HG03460 (cell line): ENCODE measurements around the gene MMP15.
A peak's percentile ranks its signal among the peaks of the same experiment; 100 is the strongest.
"Not testable (repeated sequence)": the region's sequence is repeated elsewhere in the genome, so short reads cannot be mapped to it uniquely, and the experiment has no call there.

Experiments
- ATAC-seq: cut with Tn5 transposase; IDR thresholded peaks from one replicate; pipeline ENCODE4 v1.9.1; 2021; ENCODE audit not compliant: unreplicated experiment

MMP15 gene

GRCh38 chr16:57996406-57997175, 29.0 kb upstream of the MMP15 start:
- ATAC-seq, result no peak

GRCh38 chr16:57997176-57997527, 28.4 kb upstream of the MMP15 start:
- ATAC-seq, result no peak

DNA sequence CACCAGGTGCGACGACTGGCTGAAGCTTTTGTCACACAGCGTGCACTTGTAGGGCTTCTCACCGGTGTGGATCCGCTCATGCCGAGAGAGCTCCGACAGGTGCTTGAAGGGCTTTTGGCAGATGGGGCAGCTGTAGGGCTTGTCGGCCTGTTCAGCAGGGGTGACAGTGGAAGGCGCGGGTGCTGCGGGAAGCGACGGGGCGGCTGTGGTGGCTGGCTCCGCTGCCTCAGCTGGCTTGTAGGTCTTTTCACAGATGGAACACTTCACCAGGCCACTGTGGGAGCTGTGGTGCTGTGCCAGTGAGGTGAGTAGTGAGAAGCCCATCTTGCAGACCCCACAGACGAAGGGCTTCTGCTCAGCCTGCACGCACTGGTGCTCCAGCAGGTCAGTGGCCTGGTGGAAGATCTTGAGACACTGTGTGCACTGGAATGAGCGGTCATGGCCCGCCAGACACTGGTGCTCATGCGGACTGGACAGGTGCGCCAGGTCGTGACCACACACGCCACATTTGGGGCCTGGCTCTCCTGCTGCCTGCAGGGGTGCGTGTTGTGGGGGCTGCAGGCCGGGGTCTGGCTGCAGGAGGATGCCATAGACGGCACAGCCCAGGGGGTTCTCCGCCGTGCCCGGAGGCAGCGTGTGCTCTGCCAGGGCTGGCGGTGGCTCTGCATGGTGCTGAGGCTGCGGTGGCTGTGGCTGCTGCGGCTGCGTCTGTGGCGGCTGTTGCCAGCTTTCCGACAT, 27.9 kb upstream of the MMP15 start:
- no peak for ATAC-seq

- ATAC-seq, result no peak
These were observed 27.1 kb upstream of the MMP15 start for GRCh38 chr16:57998486-57998885.

- no peak for ATAC-seq
These were observed 26.6 kb upstream of the MMP15 start for GRCh38 chr16:57998992-57999365.

GRCh38 chr16:57999366-57999970, 26.1 kb upstream of the MMP15 start:
- ATAC-seq, result no peak

- peak; percentile 12 for ATAC-seq
These were observed 25.4 kb upstream of the MMP15 start, which contains the start of gene ZNF319 for GRCh38 chr16:57999971-58000705. TSS of gene ZNF319 (minus strand) at chr16:58000672. CDS start at chr16:57998265, 2,407 bp downstream.

DNA sequence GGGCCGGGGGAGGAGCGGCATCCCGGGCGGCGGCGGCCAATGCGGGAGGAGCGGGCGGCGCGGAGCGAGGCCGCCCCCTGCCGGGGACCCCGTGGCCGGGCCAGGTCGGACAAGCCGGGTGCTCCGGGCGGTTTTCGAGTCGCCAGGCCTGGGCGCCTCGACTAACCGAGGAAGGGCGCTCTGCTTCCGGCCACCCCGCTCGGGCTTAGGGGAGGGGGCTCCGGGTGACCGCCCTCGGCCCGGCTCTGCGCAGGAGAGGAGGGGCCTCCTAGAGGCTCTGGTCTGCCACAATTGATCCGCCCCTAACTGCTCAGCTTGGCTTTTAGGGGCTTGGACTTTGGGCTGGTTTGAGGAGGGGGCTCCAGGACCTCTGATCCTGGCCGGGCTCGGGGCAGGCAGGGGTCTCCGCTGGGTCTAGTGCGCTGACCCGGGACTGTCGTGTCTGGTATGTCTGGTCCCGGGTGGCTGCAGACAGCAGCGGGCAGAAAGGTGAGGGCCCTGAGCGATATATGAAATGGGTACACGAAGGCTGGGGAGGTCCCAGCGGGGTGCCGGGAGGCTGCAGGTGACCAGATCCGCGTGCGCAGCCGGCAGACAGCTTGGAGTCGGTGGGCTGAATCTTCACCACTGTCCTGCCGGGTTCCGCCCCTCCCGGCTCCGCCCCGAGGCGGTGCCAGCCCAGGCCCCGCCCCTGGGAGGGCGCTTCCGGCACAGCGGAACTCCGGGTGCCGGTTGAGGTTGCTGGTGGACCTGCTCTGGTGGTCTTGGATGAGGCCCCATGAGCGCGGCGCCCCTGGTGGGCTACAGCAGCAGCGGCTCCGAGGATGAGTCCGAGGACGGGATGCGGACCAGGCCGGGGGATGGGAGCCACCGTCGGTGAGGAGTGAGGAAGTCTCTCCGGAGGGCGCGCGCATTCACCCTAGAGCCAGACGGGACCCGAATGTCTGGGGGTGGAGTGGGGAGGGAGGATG, 24.6 kb upstream of the MMP15 start, which contains the start of gene USB1:
Gene USB1, plus strand, starts transcription at position 702 of the 971 bp plus-strand sequence. Its CDS starts 77 bp downstream, at position 779.
- peak; percentile 74 for ATAC-seq

GRCh38 chr16:58001781-58002415, 23.7 kb upstream of the MMP15 start:
- peak; percentile 0 for ATAC-seq

GRCh38 chr16:58002416-58002800, 23.1 kb upstream of the MMP15 start:
- no peak for ATAC-seq

- ATAC-seq, result no peak
These were observed 22.6 kb upstream of the MMP15 start for GRCh38 chr16:58002936-58003335.

- ATAC-seq, result not testable (repeated sequence)
These were observed 20.8 kb upstream of the MMP15 start for GRCh38 chr16:58004736-58005135.

- ATAC-seq, result no peak
These were observed 15.6 kb upstream of the MMP15 start for GRCh38 chr16:58009856-58010416.

DNA sequence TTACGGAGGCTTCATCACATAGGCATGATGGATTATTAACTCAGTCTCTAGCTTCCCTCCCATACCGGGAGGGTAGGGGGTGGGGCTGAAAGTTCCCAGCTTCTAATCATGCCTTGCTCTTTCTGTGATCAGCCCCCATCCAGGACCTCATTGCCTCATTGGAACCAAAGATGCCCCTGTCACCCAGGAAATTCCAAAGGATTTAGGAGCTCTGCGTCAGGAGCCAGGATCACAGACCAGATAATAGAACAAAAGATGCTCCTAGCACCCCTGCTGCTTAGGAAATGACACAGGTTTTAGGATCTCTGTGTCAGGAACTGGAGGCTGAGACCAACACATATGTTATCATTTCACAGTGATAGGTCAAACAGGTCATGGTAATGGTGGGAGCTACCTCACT, 14.7 kb upstream of the MMP15 start:
- ATAC-seq, result no peak

DNA sequence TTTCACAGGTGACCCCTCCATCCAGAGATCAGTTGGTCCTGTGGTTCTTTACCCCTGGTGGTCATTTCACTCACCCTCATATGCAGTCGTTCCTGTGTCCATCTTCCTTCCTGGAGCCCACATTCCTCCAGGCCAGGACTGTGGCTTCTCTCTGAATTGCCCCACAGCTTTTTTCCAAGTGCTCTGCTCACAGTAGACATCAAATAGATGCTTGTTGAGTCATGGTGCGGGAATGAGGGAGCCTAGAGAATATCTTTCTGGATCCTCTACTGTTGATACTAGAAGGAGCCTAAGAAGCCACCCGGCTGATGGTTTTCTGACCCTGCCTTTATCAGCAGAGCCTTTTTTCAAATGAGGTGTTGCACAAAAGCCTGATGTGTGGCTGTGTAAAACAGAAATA, 13.9 kb upstream of the MMP15 start:
- ATAC-seq, result no peak

GRCh38 chr16:58012481-58012880, 13.1 kb upstream of the MMP15 start:
- ATAC-seq, result no peak

DNA sequence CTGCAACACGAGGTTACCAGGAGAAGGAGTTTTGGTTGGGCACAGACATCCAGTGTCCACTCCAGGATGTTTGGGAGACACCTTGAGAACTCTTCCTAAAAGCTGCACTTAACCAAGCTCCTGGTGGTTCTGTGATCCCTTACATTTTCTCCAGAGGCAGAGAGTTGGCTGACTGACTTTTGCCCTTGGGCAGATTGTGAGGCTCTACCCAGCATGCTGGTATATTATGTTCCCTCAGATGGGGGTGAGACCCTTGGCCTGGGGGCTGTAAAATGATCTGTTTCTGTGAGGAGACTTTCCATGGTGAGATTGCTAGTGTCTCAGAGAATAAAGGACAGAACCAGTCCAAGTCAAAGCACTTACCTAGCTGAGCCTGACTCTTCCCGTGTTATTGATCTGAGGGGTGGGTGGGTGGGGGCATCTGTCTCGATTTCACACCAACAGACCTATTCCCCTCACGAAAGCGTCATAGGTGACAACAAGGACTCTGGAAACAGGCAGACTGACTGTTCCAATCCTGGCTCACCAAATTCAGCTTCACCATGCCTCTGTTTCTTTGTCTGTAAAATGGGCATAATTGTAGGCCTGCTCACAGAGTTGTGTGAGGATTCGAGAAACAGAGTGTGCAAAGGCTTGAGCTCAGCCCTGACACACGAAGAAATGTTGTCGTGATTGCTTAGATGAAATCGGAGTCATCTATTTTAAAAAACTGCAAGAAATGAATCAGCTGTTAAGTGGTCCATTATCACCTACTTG, 12.2 kb upstream of the MMP15 start:
- no peak for ATAC-seq

DNA sequence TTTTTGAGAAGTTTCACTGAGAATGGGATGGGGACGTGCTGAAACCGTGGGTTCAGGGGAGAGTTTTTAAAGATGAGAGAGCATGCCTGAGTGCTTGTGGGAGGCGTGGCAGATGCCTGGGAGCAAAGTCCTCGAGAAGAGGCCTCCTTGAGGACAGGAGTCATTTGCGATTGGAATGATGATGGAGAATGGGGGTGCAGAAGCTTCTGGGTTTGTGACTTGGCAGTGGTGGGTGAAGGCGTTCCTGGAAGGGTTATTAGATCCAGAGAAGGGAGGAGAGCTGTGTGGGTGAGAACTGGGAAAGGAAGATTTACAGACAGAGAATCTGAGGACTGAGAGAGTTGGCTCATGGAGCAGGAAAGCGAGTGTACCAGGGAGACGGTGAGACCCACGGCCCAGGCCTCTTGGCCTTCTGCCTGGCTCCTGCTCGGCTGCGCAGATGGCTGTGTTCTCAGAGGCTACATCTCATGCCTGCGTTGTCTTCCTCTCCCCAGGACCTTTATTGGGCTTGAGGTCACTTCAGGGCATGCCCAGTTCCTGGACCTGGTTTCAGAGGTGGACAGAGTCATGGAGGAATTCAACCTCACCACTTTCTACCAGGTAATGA, 8.6 kb upstream of the MMP15 start:
- no peak for ATAC-seq
